IMR-90 (cell line): Measurements from ENCODE around the gene CTSO. TPM values are rescaled to one million over a fixed set of nuclear protein-coding genes. Genes with fewer than 3 reads are reported as not detected.
A peak's percentile ranks its signal among the peaks of the same experiment; 100 is the strongest.

Experiments
- ATAC-seq: fragments of 200-7000 bp; cut with Tn5 transposase; 2 replicates; pipeline ENCODE4 v1.9.1; 2020; ENCODE audit warnings: low read depth, mild to moderate bottlenecking, moderate library complexity
- BruUV-seq: library from RNA; stranded (reverse); fragments of 400-500 nt; replicated peaks from 2 replicates; lab custom pipeline; 2021; lab: Mats Ljungman, UMichigan
- CTCF ChIA-PET: fragments of 300-600 bp; formaldehyde crosslinking; extraction: SDS; loops from one replicate; lab custom pipeline; 2021; ENCODE audit warnings: antibody characterized with exemption; lab: Yijun Ruan, JAX
- POLR2A ChIA-PET: fragments of 300-600 bp; sonication (Branson Sonifier 250); formaldehyde crosslinking; loops from one replicate; lab custom pipeline; 2022; ENCODE audit warnings: antibody characterized with exemption; ENCODE audit not compliant: unreplicated experiment; lab: Charles Lee
- DNase-seq: peaks from one replicate; pipeline ENCODE4 v3.0.0; 2013
- H2AFZ ChIP-seq: replicated peaks from 2 replicates; pipeline ENCODE3; 2013; ENCODE audit warnings: low read length, mild to moderate bottlenecking; ENCODE audit not compliant: poor library complexity
- H2AK5ac ChIP-seq: 2 replicates; pipeline ENCODE4 v1.6.1; 2013; ENCODE audit warnings: low read depth, low read length, inconsistent platforms
- H2AK9ac ChIP-seq: replicated peaks from 2 replicates; pipeline ENCODE3; 2013; ENCODE audit warnings: mild to moderate bottlenecking, low read depth, low read length, moderate library complexity; ENCODE audit not compliant: poor library complexity
- H2BK120ac ChIP-seq: 2 replicates; pipeline ENCODE4 v1.6.1; 2013; ENCODE audit warnings: low read depth, low read length, inconsistent platforms
- H2BK15ac ChIP-seq: 3 replicates; pipeline ENCODE4 v1.6.1; 2013; ENCODE audit warnings: low read depth, low read length, inconsistent platforms
- H2BK20ac ChIP-seq: 2 replicates; pipeline ENCODE4 v1.6.1; 2013; ENCODE audit warnings: low read depth, mild to moderate bottlenecking, inconsistent platforms, low read length, moderate library complexity
- H2BK5ac ChIP-seq: 2 replicates; pipeline ENCODE4 v1.6.1; 2013; ENCODE audit warnings: mild to moderate bottlenecking, low read depth, low read length, inconsistent platforms; ENCODE audit not compliant: poor library complexity, severe bottlenecking
- H3K14ac ChIP-seq: replicated peaks from 2 replicates; pipeline ENCODE4 v1.6.1; 2013; ENCODE audit warnings: low read depth, low read length, inconsistent platforms
- H3K18ac ChIP-seq: 2 replicates; pipeline ENCODE4 v1.6.1; 2013; ENCODE audit warnings: low read depth, low read length, control low read depth
- H3K23ac ChIP-seq: 2 replicates; pipeline ENCODE4 v1.6.1; 2013; ENCODE audit warnings: low read depth, low read length, inconsistent platforms
- H3K27ac ChIP-seq: 2 replicates; pipeline ENCODE4 v1.5.1; 2013; ENCODE audit warnings: mild to moderate bottlenecking, control low read depth, low read length; ENCODE audit not compliant: insufficient read depth
- H3K27me3 ChIP-seq: 2 replicates; pipeline ENCODE4 v1.6.1; 2013; ENCODE audit warnings: low read length; ENCODE audit not compliant: control insufficient read depth, insufficient read depth
- H3K36me3 ChIP-seq: 2 replicates; pipeline ENCODE4 v1.6.1; 2013; ENCODE audit warnings: low read length, mixed read lengths; ENCODE audit not compliant: control insufficient read depth, insufficient read depth
- H3K4ac ChIP-seq: 2 replicates; pipeline ENCODE4 v1.6.1; 2013; ENCODE audit warnings: low read depth, low read length, inconsistent platforms
- H3K4me1 ChIP-seq: 2 replicates; pipeline ENCODE4 v1.6.1; 2013; ENCODE audit warnings: low read length, mixed read lengths; ENCODE audit not compliant: control insufficient read depth, insufficient read depth
- H3K4me2 ChIP-seq: 2 replicates; pipeline ENCODE4 v1.6.1; 2013; ENCODE audit warnings: low read depth, mild to moderate bottlenecking, control low read depth, low read length, moderate library complexity
- H3K4me3 ChIP-seq: 2 replicates; pipeline ENCODE4 v1.5.1; 2013; ENCODE audit warnings: low read depth, mild to moderate bottlenecking, control low read depth, low read length, moderate library complexity; ENCODE audit not compliant: insufficient read depth
- H3K56ac ChIP-seq: 2 replicates; pipeline ENCODE4 v1.6.1; 2013; ENCODE audit warnings: low read length, inconsistent platforms; ENCODE audit not compliant: insufficient read depth; ENCODE audit errors: extremely low read depth
- H3K79me1 ChIP-seq, 2 experiments: 2 replicates each; pipeline ENCODE4 v1.6.1; 2013; ENCODE audit warnings: low read length in 2 of 2, inconsistent platforms in 1 of 2, low read depth in 1 of 2
- H3K9ac ChIP-seq: 2 replicates; pipeline ENCODE4 v1.6.1; 2013; ENCODE audit warnings: low read depth, low read length, control low read depth
- H3K9me1 ChIP-seq: 2 replicates; pipeline ENCODE4 v1.6.1; 2013; ENCODE audit warnings: low read length, inconsistent platforms; ENCODE audit not compliant: insufficient read depth
- H3K9me3 ChIP-seq: 2 replicates; pipeline ENCODE4 v1.6.1; 2013; ENCODE audit warnings: low read length; ENCODE audit not compliant: control insufficient read depth, insufficient read depth
- H4K20me1 ChIP-seq: 2 replicates; pipeline ENCODE4 v1.6.1; 2013; ENCODE audit warnings: low read length, inconsistent platforms; ENCODE audit not compliant: insufficient read depth
- H4K5ac ChIP-seq: 2 replicates; pipeline ENCODE4 v1.6.1; 2013; ENCODE audit warnings: mild to moderate bottlenecking, low read depth, low read length, control low read depth
- H4K8ac ChIP-seq, 2 experiments: 2 replicates each; pipeline ENCODE4 v1.6.1; 2013; ENCODE audit warnings: low read depth in 2 of 2, low read length in 2 of 2, control low read depth in 1 of 2, inconsistent platforms in 1 of 2
- H4K91ac ChIP-seq: 2 replicates; pipeline ENCODE4 v1.6.1; 2013; ENCODE audit warnings: low read depth, low read length, inconsistent platforms; ENCODE audit not compliant: insufficient read depth
- CEBPB ChIP-seq: IDR thresholded peaks from 2 replicates; pipeline ENCODE4 v1.6.1; 2012; ENCODE audit warnings: low read depth, low read length, improper control_type of control experiment
- RCOR1 ChIP-seq: IDR thresholded peaks from 2 replicates; pipeline ENCODE4 v1.6.1; 2012; ENCODE audit warnings: mild to moderate bottlenecking, low read length, improper control_type of control experiment; ENCODE audit not compliant: insufficient replicate concordance
- WGBS, 2 experiments: methylation state at CpG; one replicate each; pipeline versions ENCODE4 v1.1.5 to v1.1.7; 2013; ENCODE audit warnings: missing lambda C conversion rate in 2 of 2; ENCODE audit not compliant: insufficient read length in 1 of 2; ENCODE audit errors: extremely low coverage in 2 of 2; 5-methylcytosine and 5-hydroxymethylcytosine counted together
- dilution Hi-C: fragments of 300-500 bp; cut with HindIII; formaldehyde crosslinking; loops from one replicate; pipeline ENCODE4 v1.14.3; 2018; ENCODE audit warnings: low sequenced_read_pairs; ENCODE audit not compliant: unreplicated experiment
- in situ Hi-C: fragments of 300-500 bp; cut with MboI; formaldehyde crosslinking; loops from 3 replicates; pipeline ENCODE4 v1.14.3; 2019; ENCODE audit warnings: low sequenced_read_pairs, inconsistent platforms, mixed read lengths
- intact Hi-C: fragments of 100-400 bp; cut with micrococcal nuclease; formaldehyde crosslinking; loops from 2 replicates; pipeline ENCODE4 v1.10.0; 2022
- polyA plus RNA-seq, 3 experiments: library from polyadenylated mRNA; depleted of rRNA; stranded (reverse); fragments of >200 nt; gene quantifications; 2 replicates each; pipeline ENCODE4 v1.2.3, GENCODE V29; 2012; ENCODE audit warnings: low replicate concordance in 1 of 3
- total RNA-seq: library from RNA; depleted of rRNA; stranded (reverse); fragments of >200 nt; gene quantifications from 2 replicates; pipeline ENCODE4 v1.2.3, GENCODE V29; 2012

The CTSO gene
- total and polyA plus RNA-seq, 2 of the 4 experiments (the other 2 are of a cell fraction), result 2.9 to 3.9 TPM

DNA sequence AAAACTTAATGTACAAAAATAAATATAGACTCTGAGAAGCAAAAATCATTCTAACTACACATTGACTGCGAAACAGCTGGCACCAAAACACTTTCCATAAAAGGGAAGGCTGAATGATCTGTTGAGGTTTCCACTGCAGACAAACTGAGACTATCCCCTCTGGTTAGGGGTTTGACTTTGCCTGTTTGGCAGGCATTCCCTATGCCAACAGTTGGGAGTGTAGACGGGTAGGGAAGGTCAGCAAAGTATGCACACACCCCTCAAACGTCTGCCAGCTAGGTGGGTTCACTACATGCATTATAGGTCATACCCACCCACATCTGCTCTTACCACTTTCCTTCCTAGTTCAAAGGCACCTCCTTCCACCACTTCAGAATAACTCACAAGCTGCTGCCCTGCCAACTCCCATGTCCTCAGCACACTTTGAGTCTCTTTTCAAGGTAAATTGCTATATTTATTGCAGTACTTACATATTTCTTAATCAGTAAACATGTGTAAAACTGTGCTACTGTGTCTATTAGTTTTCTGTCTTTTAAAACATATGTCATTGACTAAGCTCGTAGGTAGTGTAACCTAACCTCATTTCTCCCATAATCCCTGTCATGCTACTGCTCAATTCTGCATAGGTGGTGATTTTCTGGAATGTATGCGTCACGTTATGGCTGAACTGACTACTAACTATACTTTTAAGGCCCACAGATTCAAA, 12.4 kb downstream of the CTSO start:
- H3K4me1 ChIP-seq, result peaks cover 2% of the 10 kb centered on the region; the same call in 1 of the 2 replicates
- no peak overlapping the region for H3K4me2 ChIP-seq
- no peaks in the 10 kb centered on the region for H3K9me1 ChIP-seq
- H3K9ac ChIP-seq, result no peak overlapping the region
- no peak overlapping the region for H3K4me3 ChIP-seq
- H3K56ac ChIP-seq, result no peak overlapping the region
- H3K79me1 ChIP-seq, result no peaks in the 10 kb centered on the region
- no peak overlapping the region for H3K18ac ChIP-seq
- no CpG with 5 or more reads among the region's 6 CpGs for WGBS, 2 experiments
- H2AK9ac ChIP-seq, result no peak overlapping the region
- H3K27me3 ChIP-seq, result no peaks in the 10 kb centered on the region
- dilution Hi-C loops, result no loop called here
- H4K5ac ChIP-seq, result no peak overlapping the region
- H2AK5ac ChIP-seq, result no peak overlapping the region
- H3K27ac ChIP-seq, result no peak overlapping the region
- no peak overlapping the region for H3K23ac ChIP-seq
- no peak overlapping the region for H2BK15ac ChIP-seq
- in situ Hi-C loops, result no loop called here
- no peak overlapping the region for H3K4ac ChIP-seq
- ATAC-seq, result no peak
- DNase-seq, result no peak
- H3K36me3 ChIP-seq, result no peaks in the 10 kb centered on the region; the same call in 1 of the 2 replicates
- no peak for TF ChIP-seq RCOR1
- no peak for TF ChIP-seq CEBPB
- intact Hi-C loops, result no loop called here
- H2BK5ac ChIP-seq, result no peak overlapping the region
- H2BK20ac ChIP-seq, result no peak overlapping the region
- no peak overlapping the region for H2BK120ac ChIP-seq
- no peaks in the 10 kb centered on the region for H4K20me1 ChIP-seq
- H4K8ac ChIP-seq, result no peak overlapping the region
- H2AFZ ChIP-seq, result peak overlapping the region; percentile 67
- no TSS peak for BruUV-seq
- H3K9me3 ChIP-seq, result no peaks in the 10 kb centered on the region
- no peak overlapping the region for H3K14ac ChIP-seq
- H4K91ac ChIP-seq, result no peak overlapping the region
- ChIA-PET POLR2A (no interaction called here), CTCF (interaction anchor here (0.5 kb wide), 1 partner anchor 24 kb away, joined by 3 read pairs; no protein-coding TSS in a partner anchor)
